AG09319 (cell line): ENCODE results near the gene AATF.

ENCODE experiments used
- DNase-seq: peaks from one replicate; pipeline ENCODE4 v3.0.0-alpha.2; 2010; ENCODE audit warnings: low read depth; ENCODE audit errors: extremely low read depth
- CTCF ChIP-seq: IDR thresholded peaks from 2 replicates; pipeline ENCODE4 v1.5.1; 2011; ENCODE audit warnings: low read depth, mild to moderate bottlenecking, inconsistent platforms, low read length, moderate library complexity

AATF gene

GRCh38 chr17:37025238-37025637, 76.5 kb downstream of the AATF start:
- DNase-seq: no peak
- TF ChIP-seq CTCF: no peak

- no peak for TF ChIP-seq CTCF
- DNase-seq: no peak
Observed at GRCh38 chr17:37025847-37026530, 77.2 kb downstream of the AATF start.

- DNase-seq: no peak
- TF ChIP-seq CTCF: no peak
Observed at GRCh38 chr17:37026531-37026869, 77.7 kb downstream of the AATF start.

GRCh38 chr17:37028040-37028439, 79.3 kb downstream of the AATF start:
- DNase-seq: no peak
- no peak for TF ChIP-seq CTCF

- DNase-seq: no peak
- TF ChIP-seq CTCF: no peak
Observed at GRCh38 chr17:37031493-37032083, 82.8 kb downstream of the AATF start.

GRCh38 chr17:37037590-37038155, 88.9 kb downstream of the AATF start:
- TF ChIP-seq CTCF: no peak
- no peak for DNase-seq

- no peak for TF ChIP-seq CTCF
- DNase-seq: no peak
Observed at GRCh38 chr17:37039269-37039668, 90.5 kb downstream of the AATF start.
